Fibroblast of lung (primary cell): Measurements from ENCODE around the gene RMDN2.

Experiments used
- CTCF ChIP-seq, 2 donors: IDR thresholded peaks in 1 of 2; conservative IDR thresholded peaks in 1 of 2; 1 replicate in 1 of 2; 2 replicates in 1 of 2; pipeline ENCODE4 v1.5.1; 2011 to 2012; ENCODE audit warnings: low read length in 2 of 2, control low read depth in 1 of 2, inconsistent platforms in 1 of 2, low read depth in 1 of 2, mild to moderate bottlenecking in 1 of 2
- EZH2 ChIP-seq: IDR thresholded peaks from 2 replicates; pipeline ENCODE4 v1.5.1; 2012; ENCODE audit warnings: low read length, control low read depth, mild to moderate bottlenecking; ENCODE audit errors: missing control alignments

GRCh38 chr2:37934591-37935513 lies 9.8 kb downstream of the RMDN2 start:
- TF ChIP-seq CTCF (conservative IDR thresholded peaks at IDR 0.05 in 1 of 2, IDR thresholded peaks at IDR 0.05 in 1 of 2; ENCODE audit: low read depth in 1 of 2, low read length in 2 of 2) (no peak), EZH2 (no peak)
